Superior temporal gyrus (tissue), 1 donor: Measurements from ENCODE around the gene TSGA10IP.

Experiments used
- DNase-seq: peaks from one replicate; pipeline ENCODE4 v3.0.0-alpha.2; 2016; ENCODE audit errors: extremely low spot score

Gene TSGA10IP

DNA sequence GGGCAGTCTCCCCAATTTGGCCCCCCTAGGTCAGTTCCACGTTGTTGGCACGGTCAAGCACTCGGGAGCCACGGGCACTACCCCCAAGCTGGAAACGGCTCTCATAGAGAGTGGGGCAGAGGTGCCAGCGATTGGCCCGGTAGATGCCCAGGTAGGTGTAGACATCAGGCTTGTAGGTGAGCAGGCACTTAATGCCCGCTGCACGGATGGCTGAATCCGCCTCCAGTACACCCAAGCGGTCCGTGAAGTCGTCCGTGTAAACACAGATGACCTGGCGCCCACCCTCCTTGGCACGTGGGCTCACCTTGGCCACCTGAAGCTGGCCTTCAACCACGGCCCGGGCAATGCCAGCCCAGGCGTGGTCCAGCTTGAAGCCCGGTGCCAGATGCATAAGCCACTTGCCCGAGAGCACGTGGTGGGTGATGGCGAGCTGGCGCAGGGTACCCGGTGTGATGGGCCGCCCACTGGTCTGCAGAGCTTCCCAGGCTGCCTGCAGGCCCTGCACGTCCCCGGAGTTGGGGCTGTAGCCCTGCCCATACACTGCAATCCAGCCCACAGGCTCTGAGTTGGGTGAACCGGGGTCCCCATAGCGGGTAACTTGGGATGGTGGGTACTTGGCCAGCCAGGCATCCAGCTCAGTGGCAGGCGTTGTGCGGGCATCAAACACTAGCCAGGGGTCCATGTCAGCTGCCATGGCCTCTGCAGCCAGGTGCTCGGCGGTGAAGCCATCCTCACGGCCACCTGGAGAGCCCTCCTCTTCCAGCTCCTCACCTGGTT, 27.7 kb upstream of the TSGA10IP start:
- DNase-seq: no peak

DNA sequence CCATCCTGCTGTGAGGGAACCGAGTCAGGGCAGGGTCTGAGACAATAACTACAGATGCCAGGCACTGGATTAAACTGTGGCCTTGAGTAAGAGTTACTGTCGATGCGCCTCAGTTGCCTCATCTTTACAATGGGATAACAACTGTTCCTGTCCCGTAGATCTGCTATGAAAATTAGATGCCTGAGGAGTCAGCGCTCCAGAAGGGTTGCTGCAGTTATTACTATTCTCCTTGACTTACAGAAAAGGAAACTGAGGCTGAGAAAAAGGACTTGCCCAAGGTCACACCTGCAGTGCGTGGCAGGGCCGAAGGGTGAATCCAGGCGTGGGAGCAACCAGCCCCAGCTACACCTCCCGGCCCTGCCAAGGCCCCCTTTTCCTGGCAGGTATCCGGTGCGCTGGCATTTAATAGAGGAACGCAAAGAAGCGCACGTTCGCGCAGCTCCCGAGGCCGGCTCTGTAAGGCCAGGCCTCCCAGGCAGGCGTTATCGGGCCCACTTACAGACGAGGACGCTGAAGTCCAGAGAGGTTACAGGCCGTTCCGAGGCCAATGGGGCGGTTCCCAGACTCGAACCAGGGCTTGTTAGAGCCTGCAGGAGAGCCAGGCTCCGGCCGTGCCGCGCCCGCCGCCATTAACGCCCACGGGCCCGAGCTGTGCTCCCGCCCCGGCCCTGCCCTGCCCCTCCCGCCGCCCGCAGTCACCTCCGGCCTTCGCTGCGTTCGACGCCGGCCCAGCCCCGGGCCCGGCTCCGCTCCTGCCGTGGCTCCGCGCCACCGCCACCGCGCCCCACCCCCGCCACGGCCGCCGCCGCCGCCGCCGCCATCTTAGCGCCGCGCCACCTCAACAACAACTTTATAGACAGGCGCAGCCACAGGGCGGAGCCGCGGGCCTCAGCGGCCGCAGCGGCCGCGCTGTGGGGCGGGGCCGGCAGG, 26.8 kb upstream of the TSGA10IP start, which contains the start of gene C11orf68:
Gene C11orf68 (minus strand): TSS at position 852 of the 930 bp plus-strand sequence. CDS start 31 bp downstream, at position 821.
- DNase-seq: no peak

DNA sequence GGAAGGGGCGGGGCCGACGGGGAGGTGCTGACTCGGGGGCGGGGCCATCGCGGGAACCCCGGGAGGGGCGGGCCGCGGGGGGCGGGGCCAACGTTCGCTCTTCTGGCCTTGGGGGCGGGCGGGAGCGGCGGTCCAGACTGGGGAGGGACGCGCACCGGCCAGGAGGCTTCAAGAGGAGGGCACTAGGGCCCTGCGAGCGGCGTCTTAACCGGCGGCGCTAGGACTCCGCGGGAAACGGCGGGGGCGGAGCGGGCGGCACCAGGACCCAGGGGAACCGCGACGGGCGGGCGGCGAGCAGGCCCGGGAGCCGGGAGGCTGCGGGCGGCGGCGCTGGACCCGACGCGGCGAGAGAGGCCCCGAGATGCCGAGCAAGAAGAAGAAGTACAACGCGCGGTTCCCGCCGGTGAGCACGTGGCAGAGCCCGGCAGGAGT, 26.1 kb upstream of the TSGA10IP start, which contains the start of gene DRAP1:
Gene DRAP1 (plus strand): TSS at position 286 of the 432 bp plus-strand sequence. CDS start 76 bp downstream, at position 362.
- peak; percentile 97 for DNase-seq

DNA sequence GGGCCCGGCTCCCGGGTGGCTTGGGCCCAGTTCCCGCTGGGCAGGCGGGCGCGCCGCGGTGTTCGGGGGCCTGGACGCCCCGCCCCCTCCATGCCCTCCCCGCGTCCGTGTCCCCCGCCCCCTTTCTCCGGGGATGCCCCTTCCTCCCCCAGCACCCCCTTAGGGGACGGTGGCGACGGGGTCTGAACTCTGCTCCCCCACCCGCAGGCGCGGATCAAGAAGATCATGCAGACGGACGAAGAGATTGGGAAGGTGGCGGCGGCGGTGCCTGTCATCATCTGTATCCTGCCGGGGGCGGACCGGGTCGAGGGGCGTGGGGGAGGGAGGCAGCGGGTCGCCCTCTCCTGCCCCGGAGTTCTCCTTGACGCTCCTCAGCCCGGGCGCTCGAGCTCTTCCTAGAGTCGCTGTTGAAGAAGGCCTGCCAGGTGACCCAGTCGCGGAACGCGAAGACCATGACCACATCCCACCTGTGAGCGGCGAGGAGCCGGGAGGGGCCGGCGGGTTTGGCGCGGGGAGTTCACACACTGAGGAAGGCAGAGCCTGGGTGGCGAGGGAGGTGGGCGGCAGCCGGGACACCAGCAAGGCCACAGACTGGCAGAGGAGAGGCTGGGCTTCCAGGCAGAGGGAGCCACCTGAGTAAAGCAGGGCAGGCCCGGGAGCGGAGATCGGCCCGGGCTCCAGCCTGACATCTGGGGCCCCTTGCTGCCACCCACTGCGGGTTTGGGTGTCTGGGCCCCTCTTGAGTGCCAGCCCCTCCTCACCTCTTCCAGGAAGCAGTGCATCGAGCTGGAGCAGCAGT, 25.5 kb upstream of the TSGA10IP start:
- DNase-seq: no peak

DNA sequence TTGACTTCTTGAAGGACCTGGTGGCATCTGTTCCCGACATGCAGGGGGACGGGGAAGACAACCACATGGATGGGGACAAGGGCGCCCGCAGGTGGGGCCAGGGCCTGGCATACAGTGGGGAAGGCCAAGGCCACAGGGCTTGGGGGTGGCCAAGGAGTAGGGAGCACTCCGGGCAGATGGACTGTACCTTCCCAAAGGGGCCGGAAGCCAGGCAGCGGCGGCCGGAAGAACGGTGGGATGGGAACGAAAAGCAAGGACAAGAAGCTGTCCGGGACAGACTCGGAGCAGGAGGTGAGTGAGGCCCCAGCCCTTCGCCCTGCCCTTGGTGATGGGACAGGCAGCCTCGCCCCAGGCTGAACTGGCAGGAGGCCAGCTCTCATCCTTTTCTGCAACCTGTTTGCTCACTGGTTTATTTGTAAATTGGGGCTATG, 24.9 kb upstream of the TSGA10IP start:
- DNase-seq: no peak

DNA sequence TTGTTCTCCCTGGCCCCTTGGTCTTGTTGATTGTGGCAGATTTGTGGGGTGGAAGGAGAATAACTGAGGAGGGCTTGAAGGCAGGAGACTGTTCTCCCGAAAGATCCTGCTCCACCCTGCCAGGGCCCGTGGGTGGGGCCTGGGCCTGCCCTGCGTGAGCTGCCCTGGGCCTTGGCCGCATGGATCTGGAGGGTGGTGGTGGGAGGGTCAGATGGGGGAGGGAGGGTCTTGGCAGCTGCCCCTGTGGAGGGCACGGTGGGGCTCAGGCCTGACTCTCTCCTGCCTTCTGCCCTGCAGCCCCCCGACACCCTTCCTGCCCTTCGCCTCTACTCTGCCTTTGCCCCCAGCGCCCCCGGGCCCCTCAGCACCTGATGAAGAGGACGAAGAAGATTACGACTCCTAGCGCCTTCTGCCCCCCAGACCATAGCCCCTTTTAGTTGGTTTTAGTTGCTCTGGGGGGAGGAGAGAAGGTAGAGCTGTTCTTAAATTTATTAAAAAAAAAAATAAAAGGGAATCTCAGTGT, 24.2 kb upstream of the TSGA10IP start:
- no peak for DNase-seq

DNA sequence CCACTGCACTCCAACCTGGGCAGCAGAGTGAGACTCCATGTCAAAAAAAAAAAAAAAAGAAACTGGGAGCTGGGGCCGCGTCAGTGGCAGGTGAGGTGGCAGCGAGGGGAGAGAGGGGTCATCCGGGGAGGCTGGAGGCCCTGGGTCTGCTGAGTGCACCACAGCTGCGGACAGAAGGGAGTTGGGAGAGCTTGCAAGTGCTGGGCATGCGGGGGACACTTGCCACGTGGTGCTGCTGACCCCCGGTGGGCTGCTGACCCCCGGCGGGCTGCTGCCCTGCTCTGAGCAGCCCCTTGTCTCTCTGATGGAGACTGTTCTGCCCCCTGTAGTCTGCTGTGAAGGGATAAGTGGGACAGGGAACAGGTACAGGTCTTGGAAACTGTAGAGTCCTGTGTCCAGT, 23.4 kb upstream of the TSGA10IP start:
- DNase-seq: no peak

DNA sequence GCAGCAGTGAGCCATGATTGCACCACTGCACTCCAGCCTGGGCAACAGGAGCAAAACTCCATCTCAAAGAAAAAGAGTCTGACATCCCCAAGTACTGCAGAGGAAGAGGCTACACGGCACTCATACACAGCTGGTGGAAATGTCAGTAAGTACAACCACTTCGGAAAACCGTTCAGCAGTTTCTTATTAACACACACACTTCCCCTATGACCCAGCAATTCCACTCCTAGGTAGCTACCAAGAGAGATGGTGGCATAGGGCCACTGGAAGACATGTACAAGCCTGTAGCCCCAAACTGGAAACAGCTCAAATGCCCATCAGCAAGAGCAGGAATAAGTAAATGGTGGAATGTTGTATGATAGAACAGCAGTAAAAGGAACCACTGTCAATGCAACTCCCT, 22.7 kb upstream of the TSGA10IP start:
- DNase-seq: no peak

DNA sequence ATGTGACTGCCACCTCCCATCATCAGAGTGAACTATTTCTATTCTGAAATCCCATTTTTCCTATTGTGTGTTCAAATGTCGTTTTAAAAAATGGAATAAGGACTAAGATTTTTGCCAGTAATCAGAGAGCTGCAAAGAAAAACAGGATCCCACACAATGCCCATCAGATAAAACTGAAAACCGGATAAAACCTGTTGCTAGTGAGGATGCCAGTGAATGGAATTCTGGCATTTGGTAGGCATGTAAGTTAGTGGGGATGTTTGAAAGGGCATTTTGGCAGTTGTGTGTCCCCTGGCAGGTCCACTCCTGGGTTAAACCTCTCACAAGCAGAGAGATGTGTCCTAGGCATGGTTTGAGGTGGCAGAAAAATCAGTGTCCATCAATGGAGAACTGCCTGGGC, 19.9 kb upstream of the TSGA10IP start:
- DNase-seq: no peak

DNA sequence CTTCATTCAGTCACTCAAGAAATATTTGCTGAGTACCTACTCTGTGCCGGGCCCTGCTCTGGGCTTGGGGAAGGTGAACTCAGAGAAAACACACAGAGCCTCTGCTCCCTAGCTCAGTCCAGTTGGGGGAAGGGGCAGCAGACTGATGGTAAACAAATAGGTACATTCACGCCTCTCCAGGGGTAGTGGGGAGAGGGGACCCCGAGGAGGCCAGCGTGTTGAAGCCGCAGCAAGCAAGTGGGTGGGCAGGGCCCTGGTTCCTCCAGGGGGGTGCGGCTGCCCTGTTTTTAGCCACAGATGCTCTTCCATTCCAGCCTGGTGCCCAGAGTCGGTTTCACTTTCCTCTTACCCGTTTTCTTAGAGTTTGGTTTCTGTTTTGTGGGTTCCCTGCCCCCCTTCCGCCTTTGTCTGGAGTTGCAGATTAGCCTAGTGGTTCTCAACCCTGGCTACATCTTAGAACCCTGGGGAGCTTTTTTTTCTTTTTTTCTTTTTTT, 17.3 kb upstream of the TSGA10IP start:
- DNase-seq: no peak

DNA sequence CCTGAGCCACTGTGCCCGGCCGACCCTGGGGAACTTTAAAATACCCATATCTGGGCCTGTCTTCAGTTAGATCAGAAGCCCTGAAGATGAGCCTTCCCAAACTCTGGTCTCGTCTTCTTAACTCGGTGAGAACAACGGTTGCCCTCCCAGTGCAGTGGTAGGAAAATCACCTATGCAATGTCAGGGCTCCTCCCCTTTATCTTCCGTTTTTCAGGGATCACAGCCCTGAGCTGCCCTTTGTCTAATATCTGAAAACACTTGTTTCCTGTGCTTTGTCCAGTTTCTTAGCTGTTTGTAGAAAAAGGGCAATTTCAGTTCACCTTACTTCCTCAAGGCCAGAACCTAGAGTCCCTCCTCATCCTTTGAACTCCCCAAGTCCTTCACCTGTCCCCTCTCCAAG, 16.6 kb upstream of the TSGA10IP start:
- no peak for DNase-seq

DNA sequence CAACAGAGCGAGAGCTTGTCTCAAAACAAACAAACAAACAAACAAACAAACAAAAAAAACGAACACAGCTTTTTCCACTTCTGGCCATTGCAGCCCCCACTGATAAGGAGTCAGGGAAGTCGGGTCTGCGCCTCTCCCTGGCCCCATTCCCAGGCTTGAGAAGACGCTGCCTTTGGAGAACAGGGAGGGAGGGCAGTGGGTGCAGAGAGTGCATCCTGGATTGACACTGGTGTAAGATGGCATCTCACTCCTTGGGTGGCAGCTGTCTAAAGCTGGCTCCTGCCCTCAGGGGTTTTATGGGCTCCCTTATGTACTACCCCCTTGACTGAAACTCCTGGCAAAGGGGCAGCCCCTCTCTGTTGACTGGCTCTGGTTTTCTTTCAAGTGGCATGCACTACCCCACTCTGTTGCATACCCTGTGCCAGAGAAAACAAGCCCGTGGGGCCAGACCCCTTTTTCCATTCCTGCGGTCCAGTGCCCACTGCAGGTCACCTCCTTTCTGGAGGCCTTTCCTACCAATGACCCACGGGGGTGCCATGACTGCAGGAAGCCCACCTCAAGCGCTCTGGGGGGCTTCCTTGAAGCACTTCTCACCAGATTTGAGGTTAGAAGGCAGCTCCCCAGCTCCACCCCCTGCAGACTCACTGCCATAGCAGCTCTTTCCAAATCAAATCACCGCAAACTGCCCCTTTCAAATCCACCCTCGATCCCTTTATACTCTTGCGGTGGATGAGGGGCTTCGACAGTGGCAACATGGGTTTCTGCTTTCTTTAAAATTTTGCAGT, 13.3 kb upstream of the TSGA10IP start:
- no peak for DNase-seq

DNA sequence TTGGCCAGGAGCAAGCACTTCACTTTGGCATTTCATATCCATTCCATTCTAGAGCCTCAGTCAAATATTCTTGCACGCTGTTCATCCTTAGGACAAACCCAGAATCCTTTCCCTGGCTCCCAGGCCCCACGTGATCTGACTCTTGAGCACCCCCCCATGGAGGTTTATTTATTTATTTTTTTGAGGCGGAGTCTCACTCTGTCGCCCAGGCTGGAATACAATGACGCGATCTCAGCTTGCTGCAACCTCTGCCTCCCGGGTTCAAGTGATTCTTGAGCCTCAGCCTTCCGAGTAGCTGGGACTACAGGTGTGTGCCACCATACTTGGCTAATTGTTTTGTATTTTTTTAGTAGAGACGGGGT, 12.7 kb upstream of the TSGA10IP start:
- DNase-seq: no peak

DNA sequence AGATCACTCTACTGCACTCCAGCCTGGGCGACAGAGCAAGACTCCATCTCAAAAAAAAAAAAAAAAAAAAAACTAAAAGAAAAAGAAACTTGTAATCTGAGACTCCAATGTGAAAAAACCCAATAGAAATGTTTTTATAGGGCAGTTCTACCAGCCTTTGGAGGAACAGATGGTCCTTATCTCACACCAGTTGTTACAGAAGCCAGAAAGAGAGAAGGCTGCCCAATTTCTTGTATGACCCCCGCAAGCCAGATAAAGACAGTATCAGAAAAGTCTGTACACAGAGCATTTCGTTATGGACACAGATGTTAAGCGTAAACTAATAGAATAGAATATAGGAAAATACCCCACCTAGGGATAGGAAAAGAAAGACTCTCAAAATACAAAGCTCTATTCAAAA, 11.3 kb upstream of the TSGA10IP start:
- peak; percentile 13 for DNase-seq

DNA sequence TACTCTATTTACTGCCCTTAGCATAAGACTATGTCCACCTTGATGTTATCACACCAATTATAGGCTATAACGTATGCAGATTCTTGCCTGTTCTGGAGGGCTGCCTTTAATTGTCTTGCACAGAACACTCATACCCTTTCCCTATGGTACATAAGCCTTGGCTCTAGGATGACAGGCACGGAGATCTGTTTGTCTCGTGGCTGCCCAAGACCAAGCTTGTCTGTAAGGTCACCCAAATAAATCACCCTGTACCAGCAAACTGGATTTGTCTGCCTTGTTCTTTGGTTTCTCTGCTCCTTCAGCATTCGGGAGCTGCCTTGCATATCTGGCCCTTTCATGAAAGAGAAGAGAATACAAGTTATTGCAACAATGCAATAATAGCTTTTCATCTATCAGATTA, 7.5 kb upstream of the TSGA10IP start:
- no peak for DNase-seq

DNA sequence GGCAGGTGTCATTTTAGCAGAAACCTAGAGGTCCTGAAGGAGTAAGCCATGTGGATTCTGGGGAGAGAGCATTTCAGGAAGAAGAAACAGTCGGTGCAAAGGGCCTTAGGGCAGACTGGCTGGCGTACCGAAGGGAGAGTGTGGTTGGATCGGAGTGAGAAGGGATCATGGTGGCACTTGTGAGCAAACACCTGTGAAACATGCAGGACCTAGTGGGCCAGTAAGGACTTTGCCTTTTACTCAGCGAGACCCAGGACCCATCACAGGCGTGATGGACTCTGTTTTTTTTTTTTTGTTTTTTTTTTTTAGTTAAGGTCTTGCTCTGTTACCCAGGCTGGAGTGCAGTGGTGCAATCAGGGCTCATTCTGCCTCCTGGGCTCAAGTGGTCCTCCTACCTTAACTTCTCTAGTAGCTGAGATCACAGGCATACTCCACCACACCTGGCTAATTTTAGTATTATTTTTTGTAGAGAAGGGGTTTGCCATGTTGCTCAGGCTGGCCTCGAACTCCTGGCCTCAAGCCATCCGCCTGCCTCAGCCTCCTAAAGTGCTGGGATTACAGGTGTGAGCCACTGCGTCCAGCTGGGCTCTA, 3.5 kb upstream of the TSGA10IP start:
- no peak for DNase-seq

DNA sequence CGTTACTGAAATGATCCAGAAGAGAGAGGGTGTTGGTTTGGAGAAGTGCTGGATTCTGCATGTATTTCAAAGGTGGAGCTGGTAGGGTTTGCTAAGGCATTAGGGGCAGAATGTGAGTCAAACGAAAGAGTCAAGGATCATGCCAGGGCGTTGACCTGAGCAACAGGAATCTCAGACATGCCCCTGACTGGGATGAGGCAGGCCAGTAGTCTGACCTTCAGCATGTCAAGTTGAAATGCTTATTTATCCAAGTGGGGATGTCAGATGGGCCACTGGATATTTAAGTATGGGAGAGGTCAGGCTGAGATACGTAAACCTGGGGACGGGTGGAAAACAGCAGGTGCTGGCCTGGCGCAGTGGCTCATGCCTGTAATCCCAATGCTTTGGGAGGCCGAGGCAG, 2.7 kb upstream of the TSGA10IP start:
- no peak for DNase-seq

DNA sequence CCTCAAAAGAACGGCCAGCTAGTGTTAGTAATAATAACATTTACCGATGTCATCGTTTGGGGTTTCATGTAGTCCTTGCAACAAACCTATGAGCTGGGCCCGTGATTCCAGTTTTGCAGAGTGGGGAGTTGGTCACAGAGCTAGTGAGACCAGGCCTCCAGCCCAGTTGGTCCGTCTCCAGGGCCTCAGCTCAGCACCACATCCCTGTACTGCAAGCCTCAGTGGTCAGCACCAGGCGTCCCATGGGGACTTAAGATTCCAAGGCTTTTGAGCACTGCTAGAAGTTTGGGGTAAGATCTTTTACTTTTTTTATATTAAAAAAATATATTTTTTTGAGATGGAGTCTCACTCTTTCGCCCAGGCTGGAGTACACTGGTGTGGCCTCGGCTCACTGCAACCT, 1.1 kb upstream of the TSGA10IP start:
- DNase-seq: no peak

DNA sequence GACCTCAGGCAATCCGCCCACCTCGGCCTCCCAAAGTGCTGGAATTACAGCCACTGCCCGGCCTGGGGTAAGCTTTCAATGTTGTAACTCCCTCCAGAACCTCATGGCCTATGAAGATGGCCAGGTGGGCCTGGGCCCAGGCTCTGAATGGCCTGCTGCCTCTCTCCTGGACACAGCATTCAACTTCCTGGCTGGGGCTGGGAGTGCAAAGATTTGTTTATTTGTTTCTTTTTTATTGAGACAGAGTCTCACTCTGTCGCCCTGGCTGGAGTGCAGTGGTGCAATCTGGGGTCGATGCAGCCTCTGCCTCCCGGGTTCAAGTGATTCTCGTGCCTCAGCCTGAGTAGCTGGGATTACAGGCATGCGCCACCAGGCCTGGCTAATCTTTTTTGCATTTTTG, 513 bp upstream of the TSGA10IP start:
- no peak for DNase-seq

DNA sequence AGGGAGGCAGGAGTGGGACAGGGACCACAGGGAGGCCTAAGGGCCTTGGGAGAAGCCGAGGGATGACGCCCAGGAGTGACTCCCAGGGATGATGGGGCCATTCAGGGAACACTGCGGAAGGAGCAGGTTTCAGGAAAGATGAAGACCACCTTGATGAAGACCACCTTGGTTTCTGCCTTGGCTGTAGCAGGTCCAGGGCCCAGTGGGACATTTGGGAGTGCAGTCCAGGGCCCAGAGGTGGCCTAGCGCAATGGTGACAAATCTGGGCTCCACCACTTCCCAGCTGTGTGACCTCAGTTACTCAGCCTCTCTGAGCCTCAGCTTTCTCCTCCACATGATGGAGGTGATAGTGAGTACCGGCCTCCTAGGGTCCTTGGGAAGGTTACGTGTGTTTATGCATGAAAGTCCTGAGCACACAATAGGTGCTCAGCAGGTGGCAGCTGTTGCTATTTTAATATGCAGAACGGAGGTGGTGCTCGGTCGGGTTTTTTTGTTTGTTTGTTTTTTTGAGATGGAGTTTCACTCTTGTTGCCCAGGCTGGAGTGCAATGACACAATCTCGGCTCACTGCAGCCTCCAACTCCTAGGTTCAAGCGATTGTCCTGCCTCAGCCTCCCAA, 770 bp downstream of the TSGA10IP start:
- DNase-seq: no peak
